SK-N-SH treated with all-trans-retinoic acid at 6 μM for 48 hours (cell line): ENCODE results near the gene DPEP2NB.

Experiments
- ATAC-seq: fragments of 200-7000 bp; cut with Tn5 transposase; 3 replicates; pipeline ENCODE4 v1.9.1; 2020; ENCODE audit warnings: mild to moderate bottlenecking, moderate library complexity
- ARNTL ChIP-seq: fragments of 450-650 bp; formaldehyde crosslinking; IDR thresholded peaks from 2 replicates; pipeline ENCODE4 v1.5.0; 2020; ENCODE audit warnings: low read depth, mild to moderate bottlenecking, moderate library complexity, borderline replicate concordance
- BACH2 ChIP-seq: fragments of 250-450 bp; sonication (Bioruptor Pico); IDR thresholded peaks from 2 replicates; pipeline ENCODE4 v1.9.0; 2021; ENCODE audit warnings: mild to moderate bottlenecking, borderline replicate concordance
- CSDC2 ChIP-seq: fragments of 250-450 bp; sonication (Bioruptor Pico); IDR thresholded peaks from 2 replicates; pipeline ENCODE4 v1.5.0; 2020; ENCODE audit warnings: mild to moderate bottlenecking, moderate library complexity
- ESRRG ChIP-seq: fragments of 250-450 bp; sonication (Bioruptor Pico); IDR thresholded peaks from 2 replicates; pipeline ENCODE4 v1.6.1; 2021; ENCODE audit warnings: mild to moderate bottlenecking
- GLIS3 ChIP-seq: fragments of 250-450 bp; sonication (Bioruptor Pico); IDR thresholded peaks from 2 replicates; pipeline ENCODE4 v1.5.0; 2020; ENCODE audit warnings: mild to moderate bottlenecking, moderate library complexity
- ISL1 ChIP-seq: fragments of 250-450 bp; sonication (Bioruptor Pico); IDR thresholded peaks from 2 replicates; pipeline ENCODE4 v2.1.2; 2022; ENCODE audit warnings: mild to moderate bottlenecking, moderate library complexity
- OSR1 ChIP-seq: fragments of 250-450 bp; sonication (Bioruptor Pico); IDR thresholded peaks from 2 replicates; pipeline ENCODE4 v1.8.0; 2022; ENCODE audit warnings: moderate library complexity, mild to moderate bottlenecking, inconsistent platforms
- PPARA ChIP-seq: fragments of 250-450 bp; sonication (Bioruptor Pico); IDR thresholded peaks from 2 replicates; pipeline ENCODE4 v1.5.0; 2020; ENCODE audit warnings: mild to moderate bottlenecking, borderline replicate concordance
- RARB ChIP-seq: fragments of 250-450 bp; sonication (Bioruptor Pico); IDR thresholded peaks from 2 replicates; pipeline ENCODE4 v1.8.0; 2021; ENCODE audit warnings: mild to moderate bottlenecking, moderate library complexity
- SNAI2 ChIP-seq: fragments of 250-450 bp; sonication (Bioruptor Pico); IDR thresholded peaks from 2 replicates; pipeline ENCODE4 v1.5.0; 2020; ENCODE audit warnings: mild to moderate bottlenecking, moderate library complexity
- TCF4 ChIP-seq: fragments of 250-450 bp; sonication (Bioruptor Pico); IDR thresholded peaks from 2 replicates; pipeline ENCODE4 v1.8.0; 2021; ENCODE audit warnings: mild to moderate bottlenecking, moderate library complexity, borderline replicate concordance
- TOX ChIP-seq: fragments of 250-450 bp; sonication (Bioruptor Pico); IDR thresholded peaks from 2 replicates; pipeline ENCODE4 v1.8.0; 2021; ENCODE audit warnings: mild to moderate bottlenecking, moderate library complexity, borderline replicate concordance
- ZC3H10 ChIP-seq: fragments of 250-450 bp; sonication (Bioruptor Pico); IDR thresholded peaks from 2 replicates; pipeline ENCODE4 v1.5.1; 2021; ENCODE audit warnings: mild to moderate bottlenecking, moderate library complexity
- ZFP3 ChIP-seq: fragments of 250-450 bp; sonication (Bioruptor Pico); IDR thresholded peaks from 2 replicates; pipeline ENCODE4 v1.5.0; 2020; ENCODE audit warnings: mild to moderate bottlenecking, moderate library complexity
- ZFP30 ChIP-seq: fragments of 450-650 bp; formaldehyde crosslinking; IDR thresholded peaks from 2 replicates; pipeline ENCODE4 v1.5.0; 2022; ENCODE audit warnings: mild to moderate bottlenecking, moderate library complexity
- ZNF565 ChIP-seq: fragments of 450-650 bp; formaldehyde crosslinking; conservative IDR thresholded peaks from 2 replicates; pipeline ENCODE4 v1.5.0; 2020; ENCODE audit warnings: low read depth, mild to moderate bottlenecking, moderate library complexity
- TF ChIP-seq, protein P1 (sequence below): fragments of 250-450 bp; sonication (Bioruptor Pico); IDR thresholded peaks from 2 replicates; pipeline ENCODE4 v1.8.0; 2020; ENCODE audit warnings: mild to moderate bottlenecking, moderate library complexity, borderline replicate concordance
- TF ChIP-seq, protein P2 (sequence below): fragments of 250-450 bp; sonication (Bioruptor Pico); IDR thresholded peaks from 2 replicates; pipeline ENCODE4 v1.5.0; 2020; ENCODE audit warnings: mild to moderate bottlenecking, moderate library complexity
- TF ChIP-seq, protein P3 (sequence below): fragments of 250-450 bp; sonication (Bioruptor Pico); IDR thresholded peaks from 2 replicates; pipeline ENCODE4 v1.5.1; 2021; ENCODE audit warnings: mild to moderate bottlenecking, moderate library complexity
- TF ChIP-seq, protein P4 (sequence below): fragments of 250-450 bp; sonication (Bioruptor Pico); IDR thresholded peaks from 2 replicates; pipeline ENCODE4 v1.8.0; 2021; ENCODE audit warnings: low read depth, mild to moderate bottlenecking, moderate library complexity, borderline replicate concordance

The DPEP2NB gene

DNA sequence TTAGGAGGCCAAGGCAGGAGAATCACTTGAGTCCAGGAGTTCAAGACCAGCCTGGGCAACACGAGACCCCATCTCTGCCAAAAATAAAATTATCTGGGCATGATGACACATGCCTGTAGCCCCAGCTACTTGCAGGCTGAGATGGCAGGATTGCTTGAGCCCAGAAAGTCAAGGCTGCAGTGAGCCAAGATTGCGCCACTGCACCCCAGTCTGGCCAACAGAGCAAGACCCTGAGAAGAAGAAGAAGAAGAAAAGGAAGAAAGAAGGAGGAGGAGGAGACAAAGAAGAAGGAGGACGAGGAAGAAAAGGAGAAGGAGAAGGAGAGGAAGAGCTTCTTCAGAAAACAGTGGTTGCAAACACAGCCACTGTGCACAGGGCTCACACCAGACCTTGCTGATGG lies 27.0 kb downstream of the DPEP2NB start:
- TF ChIP-seq CSDC2 (CRISPR knock-in tag): no peak
- no peak for TF ChIP-seq OSR1 (CRISPR knock-in tag)
- TF ChIP-seq SNAI2 (CRISPR knock-in tag): no peak
- TF ChIP-seq ESRRG (CRISPR knock-in tag): no peak
- TF ChIP-seq ZC3H10 (CRISPR knock-in tag): no peak
- no peak for TF ChIP-seq TOX
- TF ChIP-seq, protein P1, sequence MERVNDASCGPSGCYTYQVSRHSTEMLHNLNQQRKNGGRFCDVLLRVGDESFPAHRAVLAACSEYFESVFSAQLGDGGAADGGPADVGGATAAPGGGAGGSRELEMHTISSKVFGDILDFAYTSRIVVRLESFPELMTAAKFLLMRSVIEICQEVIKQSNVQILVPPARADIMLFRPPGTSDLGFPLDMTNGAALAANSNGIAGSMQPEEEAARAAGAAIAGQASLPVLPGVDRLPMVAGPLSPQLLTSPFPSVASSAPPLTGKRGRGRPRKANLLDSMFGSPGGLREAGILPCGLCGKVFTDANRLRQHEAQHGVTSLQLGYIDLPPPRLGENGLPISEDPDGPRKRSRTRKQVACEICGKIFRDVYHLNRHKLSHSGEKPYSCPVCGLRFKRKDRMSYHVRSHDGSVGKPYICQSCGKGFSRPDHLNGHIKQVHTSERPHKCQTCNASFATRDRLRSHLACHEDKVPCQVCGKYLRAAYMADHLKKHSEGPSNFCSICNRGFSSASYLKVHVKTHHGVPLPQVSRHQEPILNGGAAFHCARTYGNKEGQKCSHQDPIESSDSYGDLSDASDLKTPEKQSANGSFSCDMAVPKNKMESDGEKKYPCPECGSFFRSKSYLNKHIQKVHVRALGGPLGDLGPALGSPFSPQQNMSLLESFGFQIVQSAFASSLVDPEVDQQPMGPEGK (CRISPR knock-in tag): no peak
- no peak for TF ChIP-seq GLIS3
- no peak for TF ChIP-seq ZFP30
- no peak for TF ChIP-seq ISL1 (CRISPR knock-in tag)
- no peak for TF ChIP-seq ZFP3
- no peak for TF ChIP-seq ARNTL (CRISPR knock-in tag)
- TF ChIP-seq BACH2 (CRISPR knock-in tag): no peak
- no peak for ATAC-seq

DNA sequence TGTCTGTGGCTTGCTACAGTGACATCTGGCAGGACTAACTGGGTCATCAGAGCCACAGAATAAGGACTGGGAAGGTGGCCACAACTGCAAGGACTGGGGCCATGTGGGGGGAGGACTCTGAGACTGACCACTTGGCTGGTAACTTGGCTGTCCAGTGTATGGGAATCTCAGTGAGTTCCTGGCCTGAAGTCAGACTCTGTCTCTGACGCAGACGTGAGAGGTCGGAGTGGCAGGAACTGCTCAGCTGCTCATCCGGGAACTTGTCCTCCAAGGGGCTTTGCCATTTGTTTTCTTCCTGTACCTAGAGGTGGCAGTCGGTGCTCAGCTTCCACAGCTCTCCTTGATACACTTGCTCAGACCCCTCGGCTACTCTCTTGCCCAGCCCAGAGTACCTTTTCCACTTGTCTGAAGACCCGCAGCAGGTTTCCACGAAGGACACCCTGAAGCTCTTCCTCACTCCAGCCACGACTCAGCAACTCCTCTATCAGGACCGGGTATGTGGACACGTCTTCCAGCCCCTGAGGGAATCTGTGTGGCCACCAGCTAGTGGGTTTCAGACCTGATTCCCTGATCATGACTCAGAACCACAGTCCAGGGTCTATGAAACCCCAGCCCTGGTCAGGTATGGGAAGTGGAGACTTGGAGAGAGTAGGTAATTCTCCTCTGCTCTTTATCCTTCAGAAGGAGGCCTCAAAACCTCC lies 28.1 kb downstream of the DPEP2NB start:
- ATAC-seq: no peak

DNA sequence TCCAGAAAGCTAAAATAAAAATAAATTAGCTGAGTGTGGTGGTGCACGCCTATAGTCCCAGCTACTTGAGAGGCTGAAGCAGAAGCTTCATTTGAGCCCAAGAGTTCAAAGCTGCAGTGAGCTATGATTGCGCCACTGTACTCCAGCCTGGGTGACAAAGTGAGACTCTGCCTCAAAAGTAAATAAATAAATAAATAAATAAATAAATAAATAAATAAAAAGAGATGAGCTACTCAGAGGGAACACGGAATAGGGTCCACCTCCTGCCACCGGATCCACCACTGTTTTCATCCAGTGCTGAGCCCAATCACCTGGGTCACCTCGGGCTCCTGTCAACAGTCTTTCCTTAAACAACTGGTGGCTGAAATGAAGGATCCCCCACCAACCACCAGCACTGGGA lies 28.8 kb downstream of the DPEP2NB start:
- no peak for ATAC-seq
- no peak for TF ChIP-seq TOX
- TF ChIP-seq PPARA: no peak
- TF ChIP-seq, protein P2, sequence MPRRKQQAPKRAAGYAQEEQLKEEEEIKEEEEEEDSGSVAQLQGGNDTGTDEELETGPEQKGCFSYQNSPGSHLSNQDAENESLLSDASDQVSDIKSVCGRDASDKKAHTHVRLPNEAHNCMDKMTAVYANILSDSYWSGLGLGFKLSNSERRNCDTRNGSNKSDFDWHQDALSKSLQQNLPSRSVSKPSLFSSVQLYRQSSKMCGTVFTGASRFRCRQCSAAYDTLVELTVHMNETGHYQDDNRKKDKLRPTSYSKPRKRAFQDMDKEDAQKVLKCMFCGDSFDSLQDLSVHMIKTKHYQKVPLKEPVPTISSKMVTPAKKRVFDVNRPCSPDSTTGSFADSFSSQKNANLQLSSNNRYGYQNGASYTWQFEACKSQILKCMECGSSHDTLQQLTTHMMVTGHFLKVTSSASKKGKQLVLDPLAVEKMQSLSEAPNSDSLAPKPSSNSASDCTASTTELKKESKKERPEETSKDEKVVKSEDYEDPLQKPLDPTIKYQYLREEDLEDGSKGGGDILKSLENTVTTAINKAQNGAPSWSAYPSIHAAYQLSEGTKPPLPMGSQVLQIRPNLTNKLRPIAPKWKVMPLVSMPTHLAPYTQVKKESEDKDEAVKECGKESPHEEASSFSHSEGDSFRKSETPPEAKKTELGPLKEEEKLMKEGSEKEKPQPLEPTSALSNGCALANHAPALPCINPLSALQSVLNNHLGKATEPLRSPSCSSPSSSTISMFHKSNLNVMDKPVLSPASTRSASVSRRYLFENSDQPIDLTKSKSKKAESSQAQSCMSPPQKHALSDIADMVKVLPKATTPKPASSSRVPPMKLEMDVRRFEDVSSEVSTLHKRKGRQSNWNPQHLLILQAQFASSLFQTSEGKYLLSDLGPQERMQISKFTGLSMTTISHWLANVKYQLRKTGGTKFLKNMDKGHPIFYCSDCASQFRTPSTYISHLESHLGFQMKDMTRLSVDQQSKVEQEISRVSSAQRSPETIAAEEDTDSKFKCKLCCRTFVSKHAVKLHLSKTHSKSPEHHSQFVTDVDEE: no peak
- TF ChIP-seq ZNF565 (CRISPR knock-in tag): no peak
- no peak for TF ChIP-seq ISL1 (CRISPR knock-in tag)
- TF ChIP-seq ARNTL (CRISPR knock-in tag): no peak
- TF ChIP-seq GLIS3: no peak
- no peak for TF ChIP-seq ZFP30
- no peak for TF ChIP-seq BACH2 (CRISPR knock-in tag)
- no peak for TF ChIP-seq RARB (CRISPR knock-in tag)
- TF ChIP-seq SNAI2 (CRISPR knock-in tag): no peak
- TF ChIP-seq, protein P3, sequence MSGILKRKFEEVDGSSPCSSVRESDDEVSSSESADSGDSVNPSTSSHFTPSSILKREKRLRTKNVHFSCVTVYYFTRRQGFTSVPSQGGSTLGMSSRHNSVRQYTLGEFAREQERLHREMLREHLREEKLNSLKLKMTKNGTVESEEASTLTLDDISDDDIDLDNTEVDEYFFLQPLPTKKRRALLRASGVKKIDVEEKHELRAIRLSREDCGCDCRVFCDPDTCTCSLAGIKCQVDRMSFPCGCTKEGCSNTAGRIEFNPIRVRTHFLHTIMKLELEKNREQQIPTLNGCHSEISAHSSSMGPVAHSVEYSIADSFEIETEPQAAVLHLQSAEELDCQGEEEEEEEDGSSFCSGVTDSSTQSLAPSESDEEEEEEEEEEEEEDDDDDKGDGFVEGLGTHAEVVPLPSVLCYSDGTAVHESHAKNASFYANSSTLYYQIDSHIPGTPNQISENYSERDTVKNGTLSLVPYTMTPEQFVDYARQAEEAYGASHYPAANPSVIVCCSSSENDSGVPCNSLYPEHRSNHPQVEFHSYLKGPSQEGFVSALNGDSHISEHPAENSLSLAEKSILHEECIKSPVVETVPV (CRISPR knock-in tag): no peak

More for the DNA sequence above, 28.1 kb downstream of the DPEP2NB start:
- no peak for TF ChIP-seq ARNTL (CRISPR knock-in tag)
- no peak for TF ChIP-seq CSDC2 (CRISPR knock-in tag)
- TF ChIP-seq, protein P4, sequence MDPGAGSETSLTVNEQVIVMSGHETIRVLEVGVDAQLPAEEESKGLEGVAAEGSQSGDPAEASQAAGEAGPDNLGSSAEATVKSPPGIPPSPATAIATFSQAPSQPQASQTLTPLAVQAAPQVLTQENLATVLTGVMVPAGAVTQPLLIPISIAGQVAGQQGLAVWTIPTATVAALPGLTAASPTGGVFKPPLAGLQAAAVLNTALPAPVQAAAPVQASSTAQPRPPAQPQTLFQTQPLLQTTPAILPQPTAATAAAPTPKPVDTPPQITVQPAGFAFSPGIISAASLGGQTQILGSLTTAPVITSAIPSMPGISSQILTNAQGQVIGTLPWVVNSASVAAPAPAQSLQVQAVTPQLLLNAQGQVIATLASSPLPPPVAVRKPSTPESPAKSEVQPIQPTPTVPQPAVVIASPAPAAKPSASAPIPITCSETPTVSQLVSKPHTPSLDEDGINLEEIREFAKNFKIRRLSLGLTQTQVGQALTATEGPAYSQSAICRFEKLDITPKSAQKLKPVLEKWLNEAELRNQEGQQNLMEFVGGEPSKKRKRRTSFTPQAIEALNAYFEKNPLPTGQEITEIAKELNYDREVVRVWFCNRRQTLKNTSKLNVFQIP (CRISPR knock-in tag): no peak
- TF ChIP-seq, protein P2: no peak
- TF ChIP-seq ZFP3: no peak
- TF ChIP-seq, protein P3 (CRISPR knock-in tag): no peak
- TF ChIP-seq ESRRG (CRISPR knock-in tag): no peak
- no peak for TF ChIP-seq ISL1 (CRISPR knock-in tag)
- TF ChIP-seq PPARA: no peak
- no peak for TF ChIP-seq ZFP30
- TF ChIP-seq TCF4: no peak
- TF ChIP-seq GLIS3: no peak
